Suppressor macrophage treated with lipopolysaccharide for 1 hour (primary cell): ENCODE data around the gene HS6ST3.

Experiments used
- DNase-seq, 3 donors: peaks; one replicate each; pipeline ENCODE4 v3.0.0-alpha.2; 2020 to 2022

HS6ST3 gene

GRCh38 chr13:96672016-96672415 is 582.1 kb downstream of the HS6ST3 start:
- DNase-seq = no peak

- DNase-seq = no peak
These were observed 583.9 kb downstream of the HS6ST3 start for GRCh38 chr13:96673825-96674224.

DNA sequence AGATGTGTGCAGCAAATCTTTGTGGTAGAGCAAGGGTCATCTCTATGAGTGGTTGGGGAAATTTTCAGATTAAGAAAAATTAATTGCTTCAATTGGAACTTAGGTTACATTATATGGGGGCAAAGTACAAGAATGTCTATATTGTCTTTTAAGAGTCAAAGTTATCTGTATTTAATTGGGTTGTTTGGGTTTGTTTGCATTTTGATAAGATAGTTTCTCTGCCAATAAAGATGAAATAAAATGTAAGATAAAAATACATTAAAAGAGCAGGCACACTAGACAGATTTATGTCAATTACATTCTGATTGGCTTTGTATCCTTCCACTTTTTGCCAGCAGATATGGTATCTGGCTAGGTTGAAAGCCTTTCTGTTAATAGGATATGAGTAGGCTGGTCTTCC is 587.1 kb downstream of the HS6ST3 start:
- DNase-seq = no peak

DNA sequence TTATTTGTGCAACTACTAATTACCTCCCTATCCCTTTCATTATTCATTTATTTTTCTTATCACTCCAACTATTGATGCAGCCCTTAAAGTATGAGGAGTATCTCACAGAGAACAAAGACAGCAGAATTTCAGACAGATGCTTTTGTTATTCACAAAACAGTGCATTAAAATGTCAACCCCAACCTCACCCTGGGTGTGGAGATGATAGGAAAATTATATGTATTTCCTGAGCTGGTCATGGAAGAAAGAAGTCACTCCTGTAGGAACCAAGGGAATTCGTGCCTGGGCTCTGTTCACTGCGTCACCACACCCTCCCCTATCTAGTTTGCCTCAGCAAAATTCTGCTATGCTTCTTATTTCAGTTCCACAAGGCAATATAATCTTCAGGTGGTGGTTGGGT is 588.9 kb downstream of the HS6ST3 start:
- no peak for DNase-seq

DNA sequence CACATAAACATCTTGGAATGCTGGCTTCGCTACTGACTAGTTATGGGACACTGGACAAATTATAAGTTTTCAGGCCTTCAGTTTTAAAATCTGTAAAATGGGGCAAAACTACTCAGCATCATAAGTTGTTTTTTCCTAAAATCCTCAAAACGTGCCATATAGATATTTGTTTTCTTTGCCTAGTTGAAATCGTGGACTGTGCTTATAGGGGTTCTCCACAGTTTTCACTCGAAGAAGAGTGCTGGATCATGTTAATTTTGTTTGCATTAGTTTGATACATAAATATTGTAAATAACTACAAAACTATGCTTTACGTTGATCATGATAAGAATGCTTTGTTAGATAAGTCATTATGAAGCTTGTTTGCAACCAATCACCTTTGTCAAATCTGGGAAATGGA is 591.0 kb downstream of the HS6ST3 start:
- no peak for DNase-seq

- DNase-seq = no peak
These were observed 591.9 kb downstream of the HS6ST3 start for GRCh38 chr13:96681766-96682165.

- DNase-seq = no peak
These were observed 594.6 kb downstream of the HS6ST3 start for GRCh38 chr13:96684469-96684868.

- no peak for DNase-seq
These were observed 595.0 kb downstream of the HS6ST3 start for GRCh38 chr13:96684907-96685306.

GRCh38 chr13:96686286-96686685 is 596.4 kb downstream of the HS6ST3 start:
- no peak for DNase-seq

GRCh38 chr13:96687191-96687590 is 597.3 kb downstream of the HS6ST3 start:
- DNase-seq = no peak

GRCh38 chr13:96690998-96691397 is 601.1 kb downstream of the HS6ST3 start:
- DNase-seq = no peak

DNA sequence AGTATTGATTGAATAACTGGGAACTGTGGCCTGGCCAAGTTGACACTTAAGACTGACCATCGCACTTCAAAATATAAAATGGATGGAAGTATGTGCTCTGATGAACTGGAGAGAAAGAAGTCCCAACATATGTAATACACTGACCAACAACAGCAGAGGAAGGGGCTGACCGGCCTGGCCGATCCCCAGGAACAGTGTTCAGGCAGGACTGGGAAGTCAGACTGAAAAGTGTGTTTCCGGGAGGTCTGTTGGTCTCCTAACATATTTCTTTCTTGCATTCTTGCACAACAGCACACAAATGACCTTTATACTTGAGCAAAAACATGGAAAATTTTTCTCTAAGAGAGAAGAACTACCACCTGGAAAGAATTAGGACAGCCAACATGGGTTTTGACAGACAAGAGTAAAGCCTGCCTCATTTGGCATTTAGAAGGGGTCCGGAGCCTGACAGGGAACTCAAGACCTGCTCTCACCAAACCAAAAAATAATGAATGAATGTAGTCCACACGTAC is 606.5 kb downstream of the HS6ST3 start:
- DNase-seq = no peak

GRCh38 chr13:96700657-96701056 is 610.8 kb downstream of the HS6ST3 start:
- DNase-seq = no peak

GRCh38 chr13:96707146-96707545 is 617.2 kb downstream of the HS6ST3 start:
- DNase-seq = no peak

- DNase-seq = no peak
These were observed 620.4 kb downstream of the HS6ST3 start for GRCh38 chr13:96710166-96710862.

GRCh38 chr13:96720446-96720845 is 630.5 kb downstream of the HS6ST3 start:
- DNase-seq = no peak

DNA sequence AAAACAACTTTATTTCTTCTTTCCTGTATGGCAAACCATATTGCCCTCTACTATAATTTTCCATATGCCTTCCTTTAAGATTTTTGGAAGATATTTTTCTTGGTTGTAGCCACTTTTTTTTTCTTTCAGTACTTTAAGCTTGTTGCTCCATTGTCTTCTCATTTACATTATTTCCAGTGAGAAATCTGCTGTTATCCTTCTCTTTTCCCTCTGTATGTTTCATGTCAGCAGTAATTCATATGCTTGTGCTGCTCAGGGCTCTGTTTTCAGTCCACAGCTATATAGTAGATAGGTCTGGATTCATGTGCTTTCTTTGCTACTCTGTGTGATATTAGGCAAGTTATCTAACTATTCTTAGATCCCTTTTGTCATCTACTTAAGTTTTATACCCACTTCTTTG is 636.7 kb downstream of the HS6ST3 start:
- no peak for DNase-seq

GRCh38 chr13:96728463-96728862 is 638.6 kb downstream of the HS6ST3 start:
- DNase-seq = no peak

DNA sequence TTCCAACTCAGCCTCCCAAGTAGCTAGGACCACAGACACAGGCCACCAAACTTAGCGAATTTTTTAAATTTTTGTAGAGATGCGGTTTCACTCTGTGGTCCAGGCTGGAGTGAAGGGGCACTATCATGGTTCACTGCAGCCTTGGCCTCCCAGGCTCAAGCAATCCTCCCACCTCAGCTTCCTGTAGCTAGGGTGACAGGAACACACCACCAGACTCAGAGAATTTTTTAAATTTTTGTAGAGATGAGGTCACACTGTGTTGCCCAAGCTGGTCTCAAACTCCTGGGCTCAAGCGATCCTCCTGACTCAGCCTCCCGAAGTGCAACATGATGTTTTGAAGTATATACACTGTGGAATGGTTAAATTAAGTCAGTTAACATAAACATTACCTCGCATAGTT is 640.8 kb downstream of the HS6ST3 start:
- DNase-seq = no peak

GRCh38 chr13:96734499-96734898 is 644.6 kb downstream of the HS6ST3 start:
- no peak for DNase-seq

- no peak for DNase-seq
These were observed 651.9 kb downstream of the HS6ST3 start for GRCh38 chr13:96741779-96742178.

GRCh38 chr13:96743296-96744089 is 653.6 kb downstream of the HS6ST3 start:
- no peak for DNase-seq

GRCh38 chr13:96744367-96745331 is 654.7 kb downstream of the HS6ST3 start:
- DNase-seq = no peak
